GM10248 (cell line): ENCODE results near the gene SYN1.

Source experiments
- CTCF ChIA-PET: fragments of 300-600 bp; sonication (Branson Sonifier 250); formaldehyde crosslinking; extraction: SDS; loops from one replicate; lab custom pipeline; 2021; ENCODE audit warnings: antibody characterized with exemption; lab: Yijun Ruan, JAX
- POLR2A ChIA-PET: fragments of 350-650 bp; sonication (Branson Sonifier 250); formaldehyde crosslinking; extraction: SDS; loops from one replicate; lab custom pipeline; 2020; ENCODE audit warnings: antibody characterized with exemption; lab: Yijun Ruan, JAX
- DNase-seq: peaks from one replicate; pipeline ENCODE4 v3.0.0; 2012; ENCODE audit errors: extremely low spot score
- CTCF ChIP-seq: IDR thresholded peaks from 2 replicates; pipeline ENCODE4 v1.5.1; 2012; ENCODE audit warnings: mild to moderate bottlenecking, low read depth; ENCODE audit errors: extremely low read depth, missing control alignments, control extremely low read depth

SYN1 gene

GRCh38 chrX:47595716-47596251 lies 23.9 kb downstream of the SYN1 start:
- ChIA-PET CTCF (no interaction called here), POLR2A (no interaction called here)
- no peak for DNase-seq
- TF ChIP-seq CTCF: no peak

- ChIA-PET CTCF (no interaction called here), POLR2A (no interaction called here)
- TF ChIP-seq CTCF: no peak
- DNase-seq: no peak
Measured at GRCh38 chrX:47593522-47593921, 26.1 kb downstream of the SYN1 start.

GRCh38 chrX:47590984-47591383 lies 28.7 kb downstream of the SYN1 start:
- POLR2A ChIA-PET: no interaction called here
- TF ChIP-seq CTCF: no peak

GRCh38 chrX:47587906-47588735 lies 31.5 kb downstream of the SYN1 start:
- POLR2A ChIA-PET: no interaction called here
- CTCF ChIA-PET: no interaction called here
- no peak for TF ChIP-seq CTCF
- no peak for DNase-seq

More at GRCh38 chrX:47590984-47591383, 28.7 kb downstream of the SYN1 start:
- no peak for DNase-seq
- CTCF ChIA-PET: interaction anchor here (0.9 to 1.3 kb wide), 2 partner anchors 28 to 161 kb away, joined by 3 read pairs; no protein-coding TSS in a partner anchor

- DNase-seq: no peak
- ChIA-PET POLR2A (no interaction called here), CTCF (no interaction called here)
- TF ChIP-seq CTCF: no peak
Measured at GRCh38 chrX:47587091-47587891, 32.4 kb downstream of the SYN1 start.

DNA sequence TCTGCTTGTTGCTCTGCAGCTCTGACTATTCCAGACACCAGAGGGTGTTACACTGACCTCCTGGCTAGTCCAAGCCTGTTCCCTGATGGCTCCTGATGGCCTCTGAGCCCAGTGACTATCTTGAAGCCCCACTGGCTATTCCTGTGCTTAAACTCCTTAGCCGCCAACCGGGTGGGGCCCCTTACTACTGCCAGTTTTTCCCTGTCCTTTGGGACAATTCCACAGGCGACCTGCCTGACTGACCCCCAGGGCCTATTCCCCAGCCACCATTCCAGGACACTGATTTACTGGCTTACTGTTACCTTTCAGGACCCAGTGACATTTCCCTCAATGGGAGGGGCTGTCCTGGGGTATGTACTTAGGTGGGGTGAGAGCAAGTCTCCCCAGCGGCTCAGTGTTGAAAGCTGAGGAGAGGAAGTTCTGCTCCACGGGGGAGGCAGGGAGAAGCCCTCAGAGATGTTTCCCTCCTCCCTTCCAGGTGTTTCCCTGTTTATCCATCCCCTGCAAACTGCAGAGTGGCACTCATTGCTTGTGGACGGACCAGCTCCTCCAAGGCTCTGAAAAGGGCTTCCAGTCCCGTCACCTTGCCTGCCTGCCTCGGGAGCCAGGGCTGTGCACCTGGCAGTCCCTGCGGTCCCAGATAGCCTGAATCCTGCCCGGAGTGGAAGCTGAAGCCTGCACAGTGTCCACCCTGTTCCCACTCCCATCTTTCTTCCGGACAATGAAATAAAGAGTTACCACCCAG lies 33.4 kb downstream of the SYN1 start:
- TF ChIP-seq CTCF: no peak
- ChIA-PET POLR2A (no interaction called here), CTCF (no interaction called here)
- DNase-seq: no peak
